ENCODE results near the gene COX4I2.

DNA sequence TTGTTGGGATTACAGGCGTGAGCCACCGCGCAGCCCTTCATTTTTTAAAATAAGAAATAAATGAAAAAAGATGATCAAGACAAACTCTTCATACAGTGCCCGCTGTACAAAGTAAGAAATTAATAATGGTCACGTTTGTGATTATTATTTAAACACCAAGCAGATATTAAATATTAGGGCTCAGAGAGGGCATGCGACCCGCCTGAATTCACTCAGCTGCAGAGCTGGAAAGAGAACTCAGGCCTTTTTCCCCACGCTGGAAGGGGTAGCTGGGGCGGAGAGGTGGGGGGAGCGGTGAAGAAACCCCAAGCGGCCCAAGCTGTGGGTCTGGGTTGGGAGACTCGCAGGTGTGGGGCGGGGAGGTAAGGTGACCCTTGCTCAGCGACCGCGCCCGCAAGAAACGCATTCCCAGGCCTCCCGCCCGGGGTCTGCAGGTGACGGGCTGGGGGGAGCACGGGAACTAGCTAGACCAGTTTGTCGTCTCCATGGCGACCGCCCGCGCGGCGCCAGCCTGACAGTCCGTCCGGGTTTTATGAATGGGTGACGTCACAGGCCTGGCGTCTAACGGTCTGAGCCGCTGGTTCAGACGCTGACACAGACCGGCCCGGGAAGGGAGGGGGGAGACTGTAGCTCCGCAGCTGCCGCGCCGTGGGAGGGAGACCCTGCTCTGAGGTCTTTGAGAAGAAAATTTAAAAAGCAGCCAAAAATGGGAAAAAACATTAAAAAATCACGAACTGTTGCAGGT is 33.7 kb upstream of the COX4I2 start:
- TF ChIP-seq, protein P1, sequence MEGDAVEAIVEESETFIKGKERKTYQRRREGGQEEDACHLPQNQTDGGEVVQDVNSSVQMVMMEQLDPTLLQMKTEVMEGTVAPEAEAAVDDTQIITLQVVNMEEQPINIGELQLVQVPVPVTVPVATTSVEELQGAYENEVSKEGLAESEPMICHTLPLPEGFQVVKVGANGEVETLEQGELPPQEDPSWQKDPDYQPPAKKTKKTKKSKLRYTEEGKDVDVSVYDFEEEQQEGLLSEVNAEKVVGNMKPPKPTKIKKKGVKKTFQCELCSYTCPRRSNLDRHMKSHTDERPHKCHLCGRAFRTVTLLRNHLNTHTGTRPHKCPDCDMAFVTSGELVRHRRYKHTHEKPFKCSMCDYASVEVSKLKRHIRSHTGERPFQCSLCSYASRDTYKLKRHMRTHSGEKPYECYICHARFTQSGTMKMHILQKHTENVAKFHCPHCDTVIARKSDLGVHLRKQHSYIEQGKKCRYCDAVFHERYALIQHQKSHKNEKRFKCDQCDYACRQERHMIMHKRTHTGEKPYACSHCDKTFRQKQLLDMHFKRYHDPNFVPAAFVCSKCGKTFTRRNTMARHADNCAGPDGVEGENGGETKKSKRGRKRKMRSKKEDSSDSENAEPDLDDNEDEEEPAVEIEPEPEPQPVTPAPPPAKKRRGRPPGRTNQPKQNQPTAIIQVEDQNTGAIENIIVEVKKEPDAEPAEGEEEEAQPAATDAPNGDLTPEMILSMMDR (IDR thresholded peaks at IDR 0.05; ENCODE audit: low read length): no peak
- TF ChIP-seq EZH2phosphoT487 (IDR thresholded peaks at IDR 0.05; ENCODE audit: low read length): no peak
- TF ChIP-seq EZH2 (optimal IDR thresholded peaks at IDR 0.05; ENCODE audit: low read depth, low read length): no peak

All from MM.1S (cell line).